Activated naive CD4-positive, alpha-beta T cell treated with anti-CD3 and anti-CD28 coated beads for 36 hours (primary cell): ENCODE measurements around the gene RNF168. TPM values are rescaled to one million over a fixed set of nuclear protein-coding genes. Genes with fewer than 3 reads are reported as not detected.
"Not testable (repeated sequence)": the region's sequence is repeated elsewhere in the genome, so short reads cannot be mapped to it uniquely, and the experiment has no call there.

Source experiments
- CTCF ChIA-PET: fragments of 350-600 bp; sonication (Branson Sonifier 250); formaldehyde crosslinking; loops from one replicate; lab custom pipeline; 2021; ENCODE audit warnings: antibody characterized with exemption; lab: Charles Lee
- DNase-seq: peaks from one replicate; pipeline ENCODE4 v3.0.0-alpha.2; 2020
- H3K27ac Mint-ChIP-seq: one replicate; pipeline ENCODE4 v1.8.0; 2021; ENCODE audit warnings: mild to moderate bottlenecking, mixed read lengths
- H3K27me3 Mint-ChIP-seq: one replicate; pipeline ENCODE4 v1.8.0; 2021; ENCODE audit warnings: low read depth, mixed read lengths
- H3K36me3 Mint-ChIP-seq: one replicate; pipeline ENCODE4 v1.8.0; 2021; ENCODE audit warnings: low read depth, mixed read lengths
- H3K4me1 Mint-ChIP-seq: one replicate; pipeline ENCODE4 v1.8.0; 2021; ENCODE audit warnings: low read depth, mixed read lengths
- H3K4me3 Mint-ChIP-seq: one replicate; pipeline ENCODE4 v1.8.0; 2021; ENCODE audit warnings: mild to moderate bottlenecking, moderate library complexity, mixed read lengths
- H3K9me3 Mint-ChIP-seq: one replicate; pipeline ENCODE4 v1.8.0; 2021; ENCODE audit warnings: mixed read lengths
- intact Hi-C: fragments of 100-400 bp; cut with micrococcal nuclease; formaldehyde crosslinking; loops from one replicate; pipeline ENCODE4 v1.15.1; 2023
- total RNA-seq, 2 experiments: library from RNA; stranded (reverse); gene quantifications; one replicate each; pipeline ENCODE4 v1.2.3, GENCODE V29; 2021

The RNF168 gene
- total RNA-seq, 2 experiments from 2014 or later: 28.9 to 29.1 TPM

DNA sequence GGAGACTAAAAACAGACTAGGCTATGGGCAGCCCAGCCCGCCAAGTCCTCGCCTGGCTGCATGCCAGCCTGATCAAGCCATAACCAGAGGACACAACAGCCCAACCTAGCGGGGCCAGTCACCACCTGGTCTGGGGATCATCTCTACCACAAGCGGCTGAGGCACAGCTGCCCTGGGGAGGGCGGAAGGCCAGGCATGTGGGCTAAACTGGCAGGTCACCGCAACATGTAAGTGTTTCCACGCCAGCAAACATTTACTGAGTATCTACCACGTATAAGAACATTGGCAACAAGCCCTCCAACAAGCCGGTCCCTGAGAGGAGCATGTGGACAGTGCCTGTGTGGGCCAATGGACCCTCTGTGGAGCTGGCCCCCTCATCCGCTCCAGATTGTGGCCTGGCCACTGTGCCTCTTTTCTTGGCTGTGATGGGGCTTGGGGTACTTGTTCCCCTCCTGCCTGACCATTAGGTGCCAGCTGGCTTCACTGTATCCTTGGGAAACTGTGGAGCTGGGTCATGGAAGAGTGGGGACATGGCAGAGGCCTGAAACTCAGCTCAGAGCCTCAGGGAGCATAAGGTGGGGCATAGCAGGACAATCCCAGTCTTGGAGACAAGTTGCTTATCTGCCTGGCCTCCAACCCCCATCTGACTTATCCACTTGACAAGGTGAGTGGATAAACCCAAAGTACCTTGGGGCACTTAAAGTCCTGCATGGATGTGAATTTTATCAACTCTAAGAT lies 80.4 kb downstream of the RNF168 start:
- peaks cover 48% of the 10 kb centered on the region for H3K4me1 Mint-ChIP-seq
- H3K9me3 Mint-ChIP-seq: no peaks in the 10 kb centered on the region
- H3K36me3 Mint-ChIP-seq: peaks cover 3% of the 10 kb centered on the region
- no peak overlapping the region for H3K4me3 Mint-ChIP-seq
- no peak for DNase-seq
- CTCF ChIA-PET: interaction anchor here (0.7 kb wide), 1 partner anchor 429 kb away, joined by 4 read pairs; no protein-coding TSS in a partner anchor
- H3K27me3 Mint-ChIP-seq: no peaks in the 10 kb centered on the region
- intact Hi-C loops: no loop called here
- H3K27ac Mint-ChIP-seq: no peak overlapping the region

DNA sequence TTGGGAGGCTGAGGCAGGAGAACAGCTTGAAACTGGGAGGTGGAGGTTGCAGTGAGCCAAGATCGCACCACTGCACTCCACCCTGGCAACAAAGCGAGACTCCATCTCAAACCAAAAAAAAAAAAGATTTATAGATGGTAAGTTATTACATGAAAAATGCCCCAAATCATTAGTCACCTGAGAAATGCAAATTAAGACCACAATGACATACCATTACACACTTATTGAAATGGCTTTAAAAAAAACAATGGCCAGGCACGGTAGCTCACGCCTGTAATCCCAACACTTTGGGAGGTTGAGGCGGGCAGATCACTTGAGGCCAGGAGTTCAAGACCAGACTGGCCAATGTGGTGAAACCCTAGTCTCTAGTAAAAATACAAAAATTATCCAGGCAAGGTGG lies 81.9 kb downstream of the RNF168 start:
- H3K4me3 Mint-ChIP-seq, H3K36me3 Mint-ChIP-seq, H3K9me3 Mint-ChIP-seq, H3K27me3 Mint-ChIP-seq, H3K27ac Mint-ChIP-seq, intact Hi-C loops: not testable (repeated sequence)
- peaks cover 54% of the 10 kb centered on the region for H3K4me1 Mint-ChIP-seq
- CTCF ChIA-PET: interaction anchor here (0.6 to 1.1 kb wide), 4 partner anchors 12 to 226 kb away, joined by 3 to 4 read pairs (median 4); no protein-coding TSS in a partner anchor
- peak; percentile 14 for DNase-seq

DNA sequence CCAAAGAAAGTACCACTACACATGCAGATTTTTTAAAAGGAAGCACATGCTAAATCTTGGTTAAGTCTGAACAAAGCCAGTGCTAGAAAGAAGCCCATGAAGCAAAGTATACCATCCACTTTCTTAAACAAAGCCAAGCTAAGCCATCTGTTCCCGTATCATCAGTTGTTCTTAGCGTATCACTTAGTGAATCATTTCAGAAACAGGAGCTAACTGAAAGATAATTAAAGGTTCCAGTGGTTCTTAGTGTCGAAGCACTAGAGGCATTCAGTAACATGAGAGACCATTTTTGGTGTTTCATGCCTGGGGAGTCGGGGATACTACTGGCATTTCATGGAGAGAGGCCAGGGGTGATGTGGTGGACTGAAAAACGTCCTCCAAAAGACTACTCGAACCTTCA lies 84.2 kb downstream of the RNF168 start:
- DNase-seq: no peak
- H3K27me3 Mint-ChIP-seq: no peaks in the 10 kb centered on the region
- CTCF ChIA-PET: interaction anchor here (0.6 kb wide), 1 partner anchor 1657 kb away, joined by 3 read pairs; no protein-coding TSS in a partner anchor
- no peaks in the 10 kb centered on the region for H3K9me3 Mint-ChIP-seq
- peaks cover 1% of the 10 kb centered on the region for H3K36me3 Mint-ChIP-seq
- H3K27ac Mint-ChIP-seq: no peak overlapping the region
- no peak overlapping the region for H3K4me3 Mint-ChIP-seq
- intact Hi-C loops: no loop called here
- H3K4me1 Mint-ChIP-seq: peaks cover 62% of the 10 kb centered on the region

Other genes with a start within 250 kb of the RNF168 start
- gene PCYT1A, start 216.0 kb downstream of the RNF168 start, total RNA-seq: 10 to 100 TPM; 27.4 to 28.4 TPM
- 10 to 100 TPM; 13.3 TPM for gene DYNLT2B, start 185.5 kb downstream of the RNF168 start, total RNA-seq
- not detected for gene TM4SF19, start 165.4 kb downstream of the RNF168 start, total RNA-seq
- gene UBXN7, start 71.3 kb downstream of the RNF168 start, total RNA-seq: 10 to 100 TPM; 54.2 to 62.5 TPM
- not detected for gene SMCO1, start 11.6 kb upstream of the RNF168 start, total RNA-seq
- 10 to 100 TPM; 14.3 to 15.8 TPM for gene WDR53, start 64.8 kb upstream of the RNF168 start, total RNA-seq
- gene FBXO45, start 64.9 kb upstream of the RNF168 start, total RNA-seq: 10 to 100 TPM; 11.8 to 12.8 TPM
- 1 to 10 TPM; 8.1 to 9.2 TPM for gene NRROS, start 135.9 kb upstream of the RNF168 start, total RNA-seq
- gene CEP19, start 208.5 kb upstream of the RNF168 start, total RNA-seq: 1 to 10 TPM; 3.1 to 4.4 TPM
- gene PIGX, start 208.6 kb upstream of the RNF168 start, total RNA-seq: 10 to 100 TPM; 30.7 to 32.8 TPM
- gene PAK2, start 236.1 kb upstream of the RNF168 start, total RNA-seq: 10 to 100 TPM; 66.6 to 68.4 TPM